Neutrophil (primary cell): ENCODE data around the gene SLC35G3.

ENCODE experiments used
- H3K27ac ChIP-seq: fragments of 200-600 bp; sonication (generic); 2 replicates; pipeline ENCODE4 v1.5.1; 2016; ENCODE audit warnings: mild to moderate bottlenecking, moderate library complexity
- H3K27me3 ChIP-seq: fragments of 200-600 bp; sonication (generic); 2 replicates; pipeline ENCODE4 v1.6.0; 2016; ENCODE audit warnings: mild to moderate bottlenecking
- H3K36me3 ChIP-seq: fragments of 200-600 bp; sonication (generic); 2 replicates; pipeline ENCODE4 v1.5.1; 2017
- H3K4me1 ChIP-seq, 2 experiments: fragments of 200-600 bp in 1 of 2; sonication (generic) in 1 of 2; 1 replicate in 1 of 2; 2 replicates in 1 of 2; pipeline versions ENCODE4 v1.5.1 to v1.6.1; 2013 to 2016; ENCODE audit warnings: low read depth in 1 of 2, low read length in 1 of 2, mild to moderate bottlenecking in 1 of 2, moderate library complexity in 1 of 2; ENCODE audit not compliant: control insufficient read depth in 1 of 2, insufficient read depth in 1 of 2
- H3K4me3 ChIP-seq, 2 experiments: fragments of 200-600 bp in 1 of 2; sonication (generic) in 1 of 2; 1 replicate in 1 of 2; 2 replicates in 1 of 2; pipeline ENCODE4 v1.5.1; 2013 to 2016; ENCODE audit warnings: low read depth in 1 of 2, low read length in 1 of 2, mild to moderate bottlenecking in 1 of 2, moderate library complexity in 1 of 2
- H3K9me3 ChIP-seq: fragments of 200-600 bp; sonication (generic); 2 replicates; pipeline ENCODE4 v1.5.1; 2016
- TF ChIP-seq, protein P1 (sequence below): fragments of 200-600 bp; sonication (generic); IDR thresholded peaks from 2 replicates; pipeline ENCODE4 v1.5.1; 2016; ENCODE audit warnings: antibody characterized with exemption

The SLC35G3 gene

GRCh38 chr17:35149941-35150340 lies 44.3 kb downstream of the SLC35G3 start:
- TF ChIP-seq, protein P1, sequence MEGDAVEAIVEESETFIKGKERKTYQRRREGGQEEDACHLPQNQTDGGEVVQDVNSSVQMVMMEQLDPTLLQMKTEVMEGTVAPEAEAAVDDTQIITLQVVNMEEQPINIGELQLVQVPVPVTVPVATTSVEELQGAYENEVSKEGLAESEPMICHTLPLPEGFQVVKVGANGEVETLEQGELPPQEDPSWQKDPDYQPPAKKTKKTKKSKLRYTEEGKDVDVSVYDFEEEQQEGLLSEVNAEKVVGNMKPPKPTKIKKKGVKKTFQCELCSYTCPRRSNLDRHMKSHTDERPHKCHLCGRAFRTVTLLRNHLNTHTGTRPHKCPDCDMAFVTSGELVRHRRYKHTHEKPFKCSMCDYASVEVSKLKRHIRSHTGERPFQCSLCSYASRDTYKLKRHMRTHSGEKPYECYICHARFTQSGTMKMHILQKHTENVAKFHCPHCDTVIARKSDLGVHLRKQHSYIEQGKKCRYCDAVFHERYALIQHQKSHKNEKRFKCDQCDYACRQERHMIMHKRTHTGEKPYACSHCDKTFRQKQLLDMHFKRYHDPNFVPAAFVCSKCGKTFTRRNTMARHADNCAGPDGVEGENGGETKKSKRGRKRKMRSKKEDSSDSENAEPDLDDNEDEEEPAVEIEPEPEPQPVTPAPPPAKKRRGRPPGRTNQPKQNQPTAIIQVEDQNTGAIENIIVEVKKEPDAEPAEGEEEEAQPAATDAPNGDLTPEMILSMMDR: no peak
- Histone ChIP-seq H3K4me3 (no peak overlapping the region), H3K4me1 (no peaks in the 10 kb centered on the region), H3K36me3 (no peaks in the 10 kb centered on the region), H3K9me3 (no peaks in the 10 kb centered on the region), H3K27ac (no peak overlapping the region), H3K27me3 (peaks cover 6% of the 10 kb centered on the region)

- TF ChIP-seq, protein P1: no peak
- Histone ChIP-seq H3K27ac (no peak overlapping the region), H3K4me3 (no peak overlapping the region), H3K4me1 (no peaks in the 10 kb centered on the region), H3K36me3 (no peaks in the 10 kb centered on the region), H3K9me3 (no peaks in the 10 kb centered on the region), H3K27me3 (peaks cover 6% of the 10 kb centered on the region)
Observed at GRCh38 chr17:35148144-35148543, 46.0 kb downstream of the SLC35G3 start.

DNA sequence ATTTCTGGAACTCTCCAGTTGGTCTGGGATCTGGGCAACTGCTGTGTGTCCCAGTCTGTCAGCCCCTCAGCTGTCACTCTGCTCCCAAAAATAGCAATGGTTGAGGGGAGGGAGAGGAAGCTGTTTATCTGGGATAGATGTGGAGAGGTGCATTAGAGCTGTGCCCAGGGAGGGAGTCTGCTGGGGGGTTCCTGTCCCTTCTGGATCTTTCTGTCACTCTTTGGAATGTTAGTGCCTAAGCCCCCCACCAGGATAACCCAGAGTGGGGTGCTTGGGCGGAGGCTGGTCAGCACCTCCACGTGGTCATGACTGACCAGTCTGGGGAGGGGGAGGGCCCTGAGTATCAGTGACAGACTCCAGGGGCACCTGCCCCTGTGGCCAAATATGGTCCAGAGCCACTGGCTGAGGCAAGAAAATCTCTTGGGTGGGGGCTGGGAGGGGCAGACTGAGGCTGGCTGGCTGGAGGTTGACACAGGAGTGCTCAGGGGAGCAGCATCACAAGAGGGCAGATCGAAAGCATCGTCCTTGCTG lies 46.8 kb downstream of the SLC35G3 start, which contains the start of gene UNC45B:
UNC45B (plus strand) TSS at position 443 of the 531 bp plus-strand sequence. CDS start 447 bp downstream, outside the sequence.
- H3K4me3 ChIP-seq: no peak within 1 kb of the TSS
- H3K27ac ChIP-seq: no peak within 1 kb of the TSS
- H3K27me3 ChIP-seq: peaks cover under 1% of the 10 kb centered on the region
- no peaks in the 10 kb centered on the region for H3K36me3 ChIP-seq
- no peaks in the 10 kb centered on the region for H3K9me3 ChIP-seq
- H3K4me1 ChIP-seq: peaks cover 0 to under 1% of the 10 kb centered on the region in 2 experiments
- TF ChIP-seq, protein P1: no peak

- TF ChIP-seq, protein P1: no peak
Observed at GRCh38 chr17:35146214-35146833, 47.9 kb downstream of the SLC35G3 start.

GRCh38 chr17:35144840-35145239 lies 49.4 kb downstream of the SLC35G3 start:
- H3K27me3 ChIP-seq: no peaks in the 10 kb centered on the region
- no peak overlapping the region for H3K4me3 ChIP-seq
- peaks cover 7 to 11% of the 10 kb centered on the region in 2 experiments for H3K4me1 ChIP-seq
- TF ChIP-seq, protein P1: no peak
- no peak overlapping the region for H3K27ac ChIP-seq
- no peaks in the 10 kb centered on the region for H3K9me3 ChIP-seq
- H3K36me3 ChIP-seq: no peaks in the 10 kb centered on the region

More at GRCh38 chr17:35146214-35146833, 47.9 kb downstream of the SLC35G3 start:
- Histone ChIP-seq H3K9me3 (no peaks in the 10 kb centered on the region), H3K36me3 (no peaks in the 10 kb centered on the region), H3K27me3 (no peaks in the 10 kb centered on the region), H3K4me3 (no peak overlapping the region), H3K4me1 (peaks cover 7 to 11% of the 10 kb centered on the region in 2 experiments), H3K27ac (no peak overlapping the region)
